ELF-1 (cell line): Measurements from ENCODE around the gene POGZ.
"Not testable (repeated sequence)": the region's sequence is repeated elsewhere in the genome, so short reads cannot be mapped to it uniquely, and the experiment has no call there.

Experiments used
- DNase-seq: peaks from one replicate; pipeline ENCODE4 v3.0.0-alpha.2; 2016; ENCODE audit warnings: low read depth, low spot score

The POGZ gene

GRCh38 chr1:151478140-151478812 lies 19.0 kb upstream of the POGZ start:
- DNase-seq: no peak

- DNase-seq: no peak
These were observed 17.8 kb upstream of the POGZ start for GRCh38 chr1:151477066-151477465.

DNA sequence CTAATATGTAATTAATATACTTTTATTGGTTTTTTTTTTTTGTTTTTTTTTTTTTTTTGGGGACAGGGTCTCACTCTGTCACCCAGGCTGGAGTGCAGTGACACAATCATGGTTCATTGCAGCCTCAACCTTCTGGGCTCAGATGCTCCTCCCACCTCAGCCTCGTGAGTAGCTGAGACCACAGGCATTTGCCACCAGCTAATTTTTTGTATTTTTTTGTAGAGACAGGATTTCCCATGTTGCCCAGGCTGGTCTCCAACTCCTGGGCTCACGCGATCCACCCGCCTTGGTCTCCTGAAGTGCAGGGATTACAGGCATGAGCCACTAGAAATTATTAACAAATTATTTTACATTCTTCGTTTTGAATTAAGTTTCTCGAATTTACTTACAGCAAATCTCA lies 16.8 kb upstream of the POGZ start:
- DNase-seq: no peak

- no peak for DNase-seq
These were observed 15.9 kb upstream of the POGZ start for GRCh38 chr1:151475175-151475574.

DNA sequence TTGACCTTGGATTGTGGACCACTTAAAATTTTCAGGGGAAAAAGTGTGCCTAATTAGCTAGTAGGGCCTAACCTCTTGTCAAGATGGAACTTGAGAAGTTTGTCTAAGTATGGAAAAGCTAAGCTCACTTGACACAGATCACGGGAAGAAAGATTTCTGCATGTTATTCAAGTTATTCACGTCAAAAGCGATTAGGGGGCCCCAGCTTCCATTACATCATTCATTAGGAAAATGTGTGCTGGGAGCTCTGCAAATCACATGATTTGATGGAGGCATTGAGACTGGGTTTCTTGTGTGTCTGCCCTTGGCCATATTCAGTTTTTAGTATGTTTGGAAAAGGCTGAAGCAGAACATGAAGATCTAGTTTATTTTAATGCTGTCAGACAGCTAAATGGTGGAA lies 15.5 kb upstream of the POGZ start:
- DNase-seq: no peak

DNA sequence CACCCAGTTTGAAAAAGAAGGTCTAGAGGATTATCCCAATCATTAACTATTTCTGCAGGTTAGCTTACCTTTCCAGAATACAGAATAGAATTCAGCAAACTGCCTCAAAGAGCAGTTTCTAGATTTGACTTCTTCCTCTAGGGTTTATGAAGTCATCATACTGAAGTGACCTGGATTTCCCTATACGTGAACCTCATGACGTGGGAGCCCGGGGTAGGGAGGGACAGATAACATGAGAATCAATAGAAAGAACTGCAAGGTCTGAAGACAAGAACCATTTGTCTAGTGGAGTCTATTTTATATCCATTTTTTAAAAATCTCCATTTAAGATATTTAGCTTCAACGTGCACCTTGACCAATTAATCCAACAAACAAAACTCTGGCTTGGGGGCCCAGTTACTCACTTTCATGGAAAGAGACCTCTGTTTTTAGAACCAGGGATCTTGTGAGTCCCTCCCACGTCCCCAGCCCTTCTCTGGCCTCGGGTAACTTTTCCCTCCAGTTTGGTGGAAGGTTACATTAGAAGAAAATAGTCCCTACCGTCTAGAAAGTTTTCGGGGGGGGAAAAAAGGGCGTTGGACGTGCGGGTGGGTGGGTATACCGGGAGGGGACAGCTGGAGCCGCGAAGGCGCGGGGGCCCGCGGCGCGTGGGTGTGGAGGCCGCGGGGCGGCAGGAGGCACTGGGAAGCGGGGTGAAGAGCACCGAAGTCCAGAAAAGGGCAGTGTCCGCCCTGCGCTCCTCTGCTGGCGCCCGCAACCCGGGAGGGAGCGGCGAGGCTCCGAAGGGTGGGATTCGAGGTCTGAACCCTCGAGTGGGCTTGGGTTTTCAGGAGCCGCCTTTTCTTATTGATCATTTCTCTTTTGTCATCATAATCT lies 13.8 kb upstream of the POGZ start:
- DNase-seq: peak; percentile 55

GRCh38 chr1:151465026-151465425 lies 5.7 kb upstream of the POGZ start:
- no peak for DNase-seq

DNA sequence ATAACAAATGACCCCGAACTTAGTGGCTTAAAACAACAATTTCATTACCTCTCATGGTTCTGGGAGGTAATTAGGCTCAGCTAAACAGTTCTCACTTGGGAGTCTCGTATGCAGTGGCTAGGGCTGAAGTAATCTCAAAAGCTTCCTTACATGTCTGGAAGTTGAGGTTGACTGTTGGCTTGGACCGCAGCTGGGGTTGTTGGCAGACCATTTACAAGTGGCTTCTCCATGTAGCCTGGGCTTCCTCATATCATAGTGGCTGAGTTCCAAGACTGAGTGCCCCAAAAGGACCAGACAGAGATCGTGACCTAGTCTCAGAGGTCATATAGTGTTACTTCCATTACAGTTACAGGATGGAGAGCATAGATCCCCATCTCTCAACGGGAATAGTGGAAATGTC lies 2.4 kb upstream of the POGZ start:
- DNase-seq: no peak

DNA sequence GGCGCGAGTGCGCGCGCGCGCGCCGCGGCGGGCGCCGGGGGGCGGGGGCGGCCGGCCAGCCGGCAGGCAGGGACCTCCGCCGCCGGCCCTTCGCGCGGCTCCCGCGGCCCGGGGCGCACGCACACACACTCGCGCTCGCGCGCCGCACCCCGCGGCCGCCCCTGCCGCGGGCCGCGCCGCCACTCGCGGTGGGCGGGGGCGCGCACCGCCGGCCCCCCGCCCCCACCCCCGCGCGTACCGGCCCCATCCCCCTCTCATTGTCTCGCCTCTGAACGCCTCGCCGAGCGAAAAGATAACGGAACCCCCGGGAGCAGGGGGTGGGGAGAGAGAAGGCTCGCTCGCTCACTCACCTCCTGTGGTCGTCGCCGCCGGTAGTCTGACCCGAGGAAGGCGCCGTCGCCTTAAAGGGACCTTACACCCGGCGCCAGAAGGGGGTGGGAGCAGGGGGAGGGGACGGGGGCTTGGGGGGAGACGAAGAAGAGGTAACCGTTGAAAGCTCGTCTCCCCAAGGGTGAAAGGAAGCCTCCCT lies 428 bp downstream of the POGZ start:
- DNase-seq: peak; percentile 45

- peak; percentile 63 for DNase-seq
These were observed 1.1 kb downstream of the POGZ start for GRCh38 chr1:151457911-151458801.

DNA sequence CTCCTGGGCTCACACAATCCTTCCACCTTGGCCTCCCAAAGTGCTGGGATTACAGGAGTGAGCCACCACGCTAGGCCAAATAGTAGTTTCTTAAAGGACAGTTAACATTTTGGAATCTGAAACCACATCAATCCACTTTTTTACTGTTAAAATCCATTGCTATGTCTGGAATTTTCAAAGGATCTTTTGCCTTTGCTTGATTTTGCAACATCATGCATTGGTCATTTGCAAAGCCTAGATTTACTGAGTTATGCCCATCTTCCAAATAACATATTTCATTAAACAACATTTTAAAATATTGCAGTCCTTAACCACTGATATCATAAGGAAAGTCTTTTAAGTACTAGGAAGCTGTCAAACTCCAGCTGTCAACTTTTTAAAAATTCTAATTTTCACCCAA lies 3.3 kb downstream of the POGZ start:
- DNase-seq: no peak

- DNase-seq: no peak
These were observed 4.1 kb downstream of the POGZ start for GRCh38 chr1:151455231-151455630.

DNA sequence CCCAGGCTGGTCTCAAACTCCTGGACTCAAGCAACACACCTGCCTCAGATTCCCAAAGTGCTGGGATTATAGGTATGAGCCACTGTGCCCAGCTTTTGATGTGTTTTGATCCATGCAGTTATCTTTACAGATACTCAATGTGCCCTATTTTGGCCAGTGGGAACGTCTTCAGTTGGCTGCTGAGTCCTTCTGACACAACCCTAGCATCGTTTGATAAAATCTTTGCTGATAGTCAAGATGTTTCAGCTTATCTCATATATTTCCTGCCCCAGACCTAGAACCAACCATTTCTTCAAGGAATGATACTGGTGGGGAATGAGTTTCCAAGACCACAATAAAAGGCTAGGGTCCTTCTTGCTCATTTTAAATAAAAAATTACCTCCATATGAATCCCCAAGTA lies 11.6 kb downstream of the POGZ start:
- DNase-seq: no peak

GRCh38 chr1:151444783-151445177 lies 14.5 kb downstream of the POGZ start:
- DNase-seq: no peak

- DNase-seq: peak; percentile 72
These were observed 15.2 kb downstream of the POGZ start for GRCh38 chr1:151443846-151444782.

- not testable (repeated sequence) for DNase-seq
These were observed 21.9 kb downstream of the POGZ start for GRCh38 chr1:151437396-151437795.

DNA sequence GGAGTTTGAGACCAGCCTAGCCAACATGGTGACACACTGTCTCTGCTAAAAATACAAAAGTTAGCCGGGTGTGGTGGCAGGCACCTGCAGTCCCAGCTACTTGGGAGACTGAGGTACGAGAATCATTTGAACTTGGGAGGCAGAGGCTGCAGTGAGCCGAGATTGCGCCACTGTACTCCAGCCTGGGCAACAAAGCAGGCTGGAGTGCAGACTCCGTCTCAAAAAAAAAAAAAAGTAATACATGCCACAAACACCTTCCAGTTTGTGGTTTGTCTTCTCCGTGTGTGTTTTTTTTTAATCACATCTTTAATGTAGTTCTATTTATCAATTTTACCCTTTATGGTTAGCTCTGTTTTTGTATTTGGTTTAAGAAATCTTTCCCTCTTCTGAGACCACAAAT lies 22.3 kb downstream of the POGZ start:
- no peak for DNase-seq

DNA sequence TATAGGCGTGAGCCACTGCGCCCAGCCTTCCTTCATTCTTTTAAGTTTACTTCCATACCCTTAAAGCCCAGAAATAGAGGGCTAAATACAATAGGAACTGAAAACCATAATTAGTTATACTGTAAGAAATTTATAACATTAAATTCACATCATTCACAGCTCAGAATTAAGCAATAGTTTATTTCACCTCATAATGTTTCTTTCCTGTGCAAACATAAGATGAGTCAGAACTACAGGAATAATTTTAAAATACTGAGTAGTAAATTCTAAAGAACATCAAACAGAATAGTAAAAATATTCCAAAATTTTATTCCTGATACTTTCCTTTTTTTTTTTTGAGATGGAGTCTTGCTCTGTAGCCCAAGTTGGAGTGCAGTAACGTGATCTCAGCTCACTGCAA lies 24.1 kb downstream of the POGZ start:
- DNase-seq: no peak

- DNase-seq: not testable (repeated sequence)
These were observed 25.5 kb downstream of the POGZ start for GRCh38 chr1:151433827-151434226.

DNA sequence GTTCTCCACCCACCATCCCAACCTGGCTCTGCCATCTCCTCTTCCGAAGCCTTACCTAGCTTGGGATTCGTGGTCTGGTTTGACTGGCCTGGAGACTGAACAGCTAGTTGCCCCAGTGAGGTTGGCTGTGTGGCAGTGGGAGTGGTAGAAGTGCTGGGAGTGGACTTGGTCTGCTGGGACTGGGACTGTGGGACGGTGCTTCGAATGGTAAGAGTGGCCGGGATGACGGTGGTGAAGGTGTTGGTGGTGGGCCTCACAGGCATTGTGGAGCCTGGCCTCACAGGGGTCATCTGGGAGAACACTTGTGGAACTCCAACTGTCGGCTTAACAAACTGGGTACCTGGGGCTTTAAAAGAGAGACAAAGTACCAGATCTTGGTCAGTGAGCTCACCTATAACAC lies 31.2 kb downstream of the POGZ start:
- DNase-seq: no peak

GRCh38 chr1:151425103-151425502 lies 34.2 kb downstream of the POGZ start:
- no peak for DNase-seq
